H9 (cell line): ENCODE data around the gene FBXO10. TPM values are rescaled to one million over a fixed set of nuclear protein-coding genes. Genes with fewer than 3 reads are reported as not detected.
A peak's percentile ranks its signal among the peaks of the same experiment; 100 is the strongest.

Experiments
- DNase-seq: peaks from one replicate; pipeline ENCODE4 v3.0.0-alpha.2; 2017
- H2AFZ ChIP-seq: one replicate; pipeline ENCODE4 v1.6.1; 2013; ENCODE audit warnings: mild to moderate bottlenecking, low read length, control low read depth, moderate library complexity
- H2AK5ac ChIP-seq: 2 replicates; pipeline ENCODE4 v1.6.1; 2013; ENCODE audit warnings: low read length, control low read depth, mixed read lengths; ENCODE audit not compliant: insufficient read length
- H2BK120ac ChIP-seq: one replicate; pipeline ENCODE4 v1.6.1; 2013; ENCODE audit warnings: low read depth, mild to moderate bottlenecking, low read length, control low read depth, inconsistent platforms; ENCODE audit not compliant: poor library complexity, severe bottlenecking
- H2BK12ac ChIP-seq: 2 replicates; pipeline ENCODE4 v1.6.1; 2013; ENCODE audit warnings: low read length, control low read depth, mixed read lengths, low read depth; ENCODE audit not compliant: insufficient read length
- H2BK15ac ChIP-seq: 2 replicates; pipeline ENCODE4 v1.6.1; 2013; ENCODE audit warnings: low read depth, low read length, control low read depth
- H2BK20ac ChIP-seq: one replicate; pipeline ENCODE4 v1.6.1; 2013; ENCODE audit warnings: low read depth, mild to moderate bottlenecking, low read length, control low read depth, inconsistent platforms; ENCODE audit not compliant: poor library complexity, severe bottlenecking
- H2BK5ac ChIP-seq: 2 replicates; pipeline ENCODE4 v1.6.1; 2013; ENCODE audit warnings: low read length, control low read depth, mixed read lengths; ENCODE audit not compliant: insufficient read length
- H3K14ac ChIP-seq: 2 replicates; pipeline ENCODE4 v1.6.1; 2013; ENCODE audit warnings: low read length, control low read depth; ENCODE audit not compliant: insufficient read depth
- H3K18ac ChIP-seq: 2 replicates; pipeline ENCODE4 v1.6.1; 2013; ENCODE audit warnings: low read depth, mild to moderate bottlenecking, mixed read lengths, low read length, control low read depth; ENCODE audit not compliant: insufficient read length
- H3K23ac ChIP-seq: 2 replicates; pipeline ENCODE4 v1.6.1; 2013; ENCODE audit warnings: low read length, control low read depth, mixed read lengths, low read depth; ENCODE audit not compliant: insufficient read length
- H3K23me2 ChIP-seq: 2 replicates; pipeline ENCODE4 v1.6.1; 2013; ENCODE audit warnings: low read depth, mild to moderate bottlenecking, mixed read lengths, low read length, control low read depth; ENCODE audit not compliant: insufficient read length, poor library complexity, severe bottlenecking
- H3K27ac ChIP-seq: 2 replicates; pipeline ENCODE4 v1.5.1; 2013; ENCODE audit warnings: low read length, control low read depth, mixed read lengths, low read depth; ENCODE audit not compliant: insufficient read length
- H3K27me3 ChIP-seq: 2 replicates; pipeline ENCODE4 v1.6.1; 2013; ENCODE audit warnings: low read length, control low read depth, inconsistent platforms; ENCODE audit not compliant: insufficient read depth
- H3K4ac ChIP-seq: 2 replicates; pipeline ENCODE4 v1.6.1; 2013; ENCODE audit warnings: low read depth, mild to moderate bottlenecking, control low read depth, inconsistent platforms, low read length, moderate library complexity
- H3K4me1 ChIP-seq: 2 replicates; pipeline ENCODE4 v1.6.1; 2013; ENCODE audit warnings: low read length, control low read depth, inconsistent platforms; ENCODE audit not compliant: insufficient read depth
- H3K4me2 ChIP-seq: 2 replicates; pipeline ENCODE4 v1.6.1; 2013; ENCODE audit warnings: low read length, control low read depth, mixed read lengths; ENCODE audit not compliant: insufficient read length, insufficient read depth
- H3K56ac ChIP-seq: 2 replicates; pipeline ENCODE4 v1.6.1; 2013; ENCODE audit warnings: low read depth, mild to moderate bottlenecking, mixed read lengths, low read length, control low read depth; ENCODE audit not compliant: insufficient read length
- H3K79me1 ChIP-seq: 2 replicates; pipeline ENCODE4 v1.6.1; 2013; ENCODE audit warnings: low read depth, mild to moderate bottlenecking, moderate library complexity, low read length, control low read depth, inconsistent platforms; ENCODE audit not compliant: insufficient read depth, poor library complexity, severe bottlenecking
- H3K79me2 ChIP-seq: 2 replicates; pipeline ENCODE4 v1.6.1; 2013; ENCODE audit warnings: low read length, control low read depth, inconsistent platforms; ENCODE audit not compliant: insufficient read depth
- H3K9ac ChIP-seq: 2 replicates; pipeline ENCODE4 v1.6.1; 2013; ENCODE audit warnings: low read length, control low read depth, mixed read lengths; ENCODE audit not compliant: insufficient read length; ENCODE audit errors: extremely low read depth
- H3K9me3 ChIP-seq: one replicate; pipeline ENCODE4 v1.6.1; 2013; ENCODE audit warnings: low read depth, low read length, inconsistent platforms; ENCODE audit not compliant: control insufficient read depth
- H3T11ph ChIP-seq: one replicate; pipeline ENCODE4 v1.6.1; 2013; ENCODE audit warnings: mild to moderate bottlenecking, low read length, control low read depth, inconsistent platforms
- H4K20me1 ChIP-seq: one replicate; pipeline ENCODE4 v1.6.1; 2013; ENCODE audit not compliant: control insufficient read depth, insufficient read length, insufficient read depth
- H4K5ac ChIP-seq: 2 replicates; pipeline ENCODE4 v1.6.1; 2013; ENCODE audit warnings: low read depth, mild to moderate bottlenecking, mixed read lengths, low read length, control low read depth; ENCODE audit not compliant: insufficient read length
- H4K8ac ChIP-seq: replicated peaks from 2 replicates; pipeline ENCODE4 v1.6.1; 2013; ENCODE audit warnings: low read length, control low read depth, mixed read lengths, low read depth; ENCODE audit not compliant: insufficient read length
- H4K91ac ChIP-seq: 2 replicates; pipeline ENCODE4 v1.6.1; 2013; ENCODE audit warnings: low read depth, mild to moderate bottlenecking, moderate library complexity, mixed read lengths, low read length, control low read depth; ENCODE audit not compliant: insufficient read length
- H3K27ac Mint-ChIP-seq, 3 experiments: 2 replicates in 2 of 3; 3 replicates in 1 of 3; pipeline ENCODE4 v1.8.0; 2020 to 2021; ENCODE audit warnings: mixed read lengths in 3 of 3, mild to moderate bottlenecking in 1 of 3, moderate library complexity in 1 of 3
- H3K27me3 Mint-ChIP-seq: 2 replicates; pipeline ENCODE4 v1.8.0; 2021; ENCODE audit warnings: low read depth, mild to moderate bottlenecking, moderate library complexity, mixed read lengths
- H3K36me3 Mint-ChIP-seq, 3 experiments: 2 replicates in 2 of 3; 3 replicates in 1 of 3; pipeline ENCODE4 v1.8.0; 2020 to 2021; ENCODE audit warnings: low read depth in 3 of 3, mixed read lengths in 3 of 3; ENCODE audit not compliant: insufficient read depth in 1 of 3
- H3K4me1 Mint-ChIP-seq, 2 experiments: 2 replicates each; pipeline ENCODE4 v1.8.0; 2020; ENCODE audit warnings: mixed read lengths in 2 of 2
- H3K4me3 Mint-ChIP-seq, 2 experiments: 2 replicates in 1 of 2; 3 replicates in 1 of 2; pipeline ENCODE4 v1.8.0; 2020 to 2021; ENCODE audit warnings: mild to moderate bottlenecking in 2 of 2, mixed read lengths in 2 of 2, moderate library complexity in 1 of 2
- H3K9me3 Mint-ChIP-seq, 2 experiments: 2 replicates in 1 of 2; 3 replicates in 1 of 2; pipeline ENCODE4 v1.8.0; 2020; ENCODE audit warnings: mild to moderate bottlenecking in 2 of 2, mixed read lengths in 2 of 2, moderate library complexity in 1 of 2
- WGBS: extraction: QIAGEN DNeasy Blood & Tissue Kit; methylation state at CpG from one replicate; pipeline ENCODE4 v1.1.7; 2013; ENCODE audit warnings: missing lambda C conversion rate, low lambda C conversion rate, mixed read lengths; ENCODE audit not compliant: insufficient read length; ENCODE audit errors: extremely low coverage; 5-methylcytosine and 5-hydroxymethylcytosine counted together
- long read RNA-seq: library from polyadenylated mRNA; unstranded; transcript quantifications from one replicate; pipeline ENCODE4 v2.0.0, GENCODE V29; 2020
- total RNA-seq: library from RNA; stranded (reverse); gene quantifications from 2 replicates; pipeline ENCODE4 v1.2.1, GENCODE V29; 2021
- TF ChIP-seq, protein P1 (sequence below): fragments of 200-600 bp; sonication (generic); conservative IDR thresholded peaks from 3 replicates; pipeline ENCODE4 v1.8.0; 2021; ENCODE audit warnings: antibody characterized with exemption, mild to moderate bottlenecking

FBXO10 gene
- 16.2 and 16.8 TPM in 2 replicates for total RNA-seq
- long read RNA-seq, full-length matches to known transcripts: 10 of 66 reads
- long read RNA-seq, partial matches to known transcripts: 44 of 66 reads
- long read RNA-seq, other reads (novel, unspliced or antisense): 12 of 66 reads

DNA sequence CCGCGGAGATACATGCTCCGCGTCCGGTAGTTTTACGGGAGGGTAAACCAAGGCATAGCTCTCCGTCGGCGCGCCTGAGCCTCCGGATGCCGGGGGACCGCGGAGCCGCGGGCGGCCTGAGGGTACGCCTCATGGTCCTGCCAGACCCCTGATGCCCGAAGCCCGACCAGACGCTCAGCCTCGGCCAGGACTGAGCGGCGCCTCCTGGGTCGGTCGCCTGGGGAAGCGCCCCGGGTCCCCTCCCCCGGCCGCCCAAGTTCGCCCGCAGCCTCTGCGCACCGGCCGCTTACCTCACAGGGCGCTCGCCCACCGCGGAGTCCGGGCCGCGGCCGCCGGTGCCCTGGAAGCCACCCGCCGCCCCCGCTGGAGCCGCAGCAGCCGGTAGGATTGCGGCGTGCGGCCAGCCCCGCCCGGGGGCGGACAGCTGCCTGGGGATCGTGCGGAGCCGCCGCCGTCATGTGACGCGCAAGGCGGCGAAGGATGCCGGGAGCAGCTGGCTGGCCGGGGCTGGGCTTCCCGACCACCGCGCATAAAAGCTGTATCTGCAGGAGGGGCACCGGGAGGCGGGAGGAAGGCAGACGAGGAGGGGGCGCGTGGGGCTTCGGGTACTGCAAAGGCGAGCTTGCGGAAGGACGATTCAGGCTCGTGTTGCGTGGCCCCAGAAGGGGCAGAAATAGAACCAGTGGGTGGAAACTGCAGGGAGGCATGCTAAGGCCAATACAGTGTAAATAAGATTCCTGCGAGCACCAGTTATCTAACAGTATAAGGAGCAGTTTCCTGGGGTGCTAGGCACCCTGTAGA is at the start of gene FBXO10:
FBXO10 (minus strand) TSS at position 460 of the 801 bp plus-strand sequence. CDS start 34,612 bp downstream, outside the sequence.
- peaks cover 7% of the 10 kb centered on the region for H3K4me1 ChIP-seq
- no peak within 1 kb of the TSS for H3K27ac ChIP-seq
- H2BK15ac ChIP-seq: no peak within 1 kb of the TSS
- peaks cover 9% of the 10 kb centered on the region for H3K23me2 ChIP-seq
- no CpG with 5 or more reads among the region's 81 CpGs for WGBS
- H3K56ac ChIP-seq: no peak within 1 kb of the TSS
- Mint-ChIP-seq H3K36me3 (peaks cover 0 to 5% (median 0%) of the 10 kb centered on the region in 3 experiments; a peak in 1 of 7 replicates), H3K27me3 (no peaks in the 10 kb centered on the region), H3K27ac (peak within 1 kb of the TSS; percentile 69 to 97 (median 70); a peak in 4 of 7 replicates), H3K4me3 (peak within 1 kb of the TSS; percentile 80 to 87), H3K9me3 (no peaks in the 10 kb centered on the region), H3K4me1 (peaks cover 39 to 41% of the 10 kb centered on the region in 2 experiments)
- peak within 1 kb of the TSS; percentile 63 for H3K9ac ChIP-seq
- H2BK20ac ChIP-seq: no peak within 1 kb of the TSS
- H4K5ac ChIP-seq: no peak within 1 kb of the TSS
- H3K14ac ChIP-seq: peak within 1 kb of the TSS; percentile 92
- H2BK12ac ChIP-seq: no peak within 1 kb of the TSS
- no peak within 1 kb of the TSS for H2BK120ac ChIP-seq
- peak; percentile 88 for DNase-seq
- no peak within 1 kb of the TSS for H3K23ac ChIP-seq
- H2BK5ac ChIP-seq: no peak within 1 kb of the TSS
- H3K79me1 ChIP-seq: peaks cover 3% of the 10 kb centered on the region
- no peak within 1 kb of the TSS for H4K8ac ChIP-seq
- H3K4me2 ChIP-seq: peak within 1 kb of the TSS; percentile 71
- H2AFZ ChIP-seq: peak within 1 kb of the TSS; percentile 94
- H3T11ph ChIP-seq: no peak within 1 kb of the TSS
- H3K79me2 ChIP-seq: no peaks in the 10 kb centered on the region
- no peak within 1 kb of the TSS for H4K91ac ChIP-seq
- peak within 1 kb of the TSS; percentile 84 for H3K18ac ChIP-seq
- no peaks in the 10 kb centered on the region for H3K27me3 ChIP-seq
- no peaks in the 10 kb centered on the region for H4K20me1 ChIP-seq
- H2AK5ac ChIP-seq: no peak within 1 kb of the TSS
- H3K9me3 ChIP-seq: no peaks in the 10 kb centered on the region
- no peak within 1 kb of the TSS for H3K4ac ChIP-seq
- TF ChIP-seq, protein P1, sequence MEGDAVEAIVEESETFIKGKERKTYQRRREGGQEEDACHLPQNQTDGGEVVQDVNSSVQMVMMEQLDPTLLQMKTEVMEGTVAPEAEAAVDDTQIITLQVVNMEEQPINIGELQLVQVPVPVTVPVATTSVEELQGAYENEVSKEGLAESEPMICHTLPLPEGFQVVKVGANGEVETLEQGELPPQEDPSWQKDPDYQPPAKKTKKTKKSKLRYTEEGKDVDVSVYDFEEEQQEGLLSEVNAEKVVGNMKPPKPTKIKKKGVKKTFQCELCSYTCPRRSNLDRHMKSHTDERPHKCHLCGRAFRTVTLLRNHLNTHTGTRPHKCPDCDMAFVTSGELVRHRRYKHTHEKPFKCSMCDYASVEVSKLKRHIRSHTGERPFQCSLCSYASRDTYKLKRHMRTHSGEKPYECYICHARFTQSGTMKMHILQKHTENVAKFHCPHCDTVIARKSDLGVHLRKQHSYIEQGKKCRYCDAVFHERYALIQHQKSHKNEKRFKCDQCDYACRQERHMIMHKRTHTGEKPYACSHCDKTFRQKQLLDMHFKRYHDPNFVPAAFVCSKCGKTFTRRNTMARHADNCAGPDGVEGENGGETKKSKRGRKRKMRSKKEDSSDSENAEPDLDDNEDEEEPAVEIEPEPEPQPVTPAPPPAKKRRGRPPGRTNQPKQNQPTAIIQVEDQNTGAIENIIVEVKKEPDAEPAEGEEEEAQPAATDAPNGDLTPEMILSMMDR: no peak
